ACC112 (cell line): ENCODE data around the gene PALLD.

Experiments
- H2AFZ ChIP-seq: fragments of 200-600 bp; sonication (generic); one replicate; pipeline ENCODE4 v1.6.0; 2017; ENCODE audit warnings: antibody characterized with exemption, low read length; ENCODE audit not compliant: unreplicated experiment
- H3K27ac ChIP-seq: fragments of 200-600 bp; sonication (generic); 2 replicates; pipeline ENCODE4 v1.5.1; 2014; ENCODE audit warnings: low read depth, mild to moderate bottlenecking, antibody characterized with exemption, low read length, moderate library complexity
- H3K27me3 ChIP-seq: fragments of 200-600 bp; sonication (generic); 2 replicates; pipeline ENCODE4 v1.6.1; 2014; ENCODE audit warnings: mild to moderate bottlenecking, antibody characterized with exemption, low read length, moderate library complexity, mixed read lengths; ENCODE audit not compliant: insufficient read depth
- H3K36me3 ChIP-seq: fragments of 200-600 bp; sonication (generic); 2 replicates; pipeline ENCODE4 v1.6.1; 2016; ENCODE audit warnings: mild to moderate bottlenecking, antibody characterized with exemption, low read length, moderate library complexity, mixed read lengths; ENCODE audit not compliant: insufficient read depth
- H3K4me1 ChIP-seq: fragments of 200-600 bp; sonication (generic); one replicate; pipeline ENCODE4 v1.6.1; 2016; ENCODE audit warnings: low read length, mixed read lengths; ENCODE audit not compliant: insufficient read depth, unreplicated experiment, control insufficient read depth
- H3K4me3 ChIP-seq: fragments of 200-600 bp; sonication (generic); 2 replicates; pipeline ENCODE4 v1.5.1; 2014; ENCODE audit warnings: mild to moderate bottlenecking, low read depth, low read length
- H3K79me2 ChIP-seq: fragments of 200-600 bp; sonication (generic); one replicate; pipeline ENCODE4 v1.6.0; 2016; ENCODE audit warnings: low read length; ENCODE audit not compliant: control insufficient read depth, unreplicated experiment, insufficient read depth

The PALLD gene

DNA sequence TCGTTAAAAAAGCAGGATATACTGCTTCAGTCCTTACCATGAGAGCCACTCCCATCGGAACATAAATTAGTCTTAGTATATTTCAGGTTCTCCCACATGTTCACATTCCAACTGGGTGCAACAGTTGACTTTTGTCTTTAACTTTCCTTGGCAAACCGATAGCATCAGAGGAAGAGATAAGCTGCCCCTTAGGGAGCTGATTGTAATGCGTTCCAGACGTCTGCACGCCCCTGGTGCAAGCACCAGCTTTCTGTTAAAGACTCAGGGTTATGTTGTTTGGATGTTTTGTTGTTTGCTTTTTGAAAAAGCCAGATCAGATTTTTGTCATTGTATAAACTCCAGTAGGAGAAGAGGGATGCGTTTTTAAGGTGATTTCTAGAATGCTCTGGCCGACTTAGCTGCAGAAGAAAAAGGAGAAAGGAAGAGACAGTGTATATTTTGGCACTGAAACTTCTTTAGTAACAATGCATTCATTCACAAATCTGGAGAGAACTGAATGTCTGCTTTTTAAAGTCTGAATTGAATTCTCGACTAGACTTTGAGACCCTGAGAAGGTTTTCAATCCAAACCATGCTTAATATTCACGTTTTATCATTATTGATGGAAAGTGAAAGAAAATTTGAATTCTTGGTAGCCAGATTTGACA lies 352.3 kb downstream of the PALLD start:
- H3K27ac ChIP-seq, result peak overlapping the region; percentile 76
- H2AFZ ChIP-seq, result peak overlapping the region; percentile 19
- no peaks in the 10 kb centered on the region for H3K36me3 ChIP-seq
- H3K4me3 ChIP-seq, result peak overlapping the region; percentile 51
- H3K27me3 ChIP-seq, result no peaks in the 10 kb centered on the region
- peaks cover 17% of the 10 kb centered on the region for H3K4me1 ChIP-seq
- H3K79me2 ChIP-seq, result peaks cover 42% of the 10 kb centered on the region

DNA sequence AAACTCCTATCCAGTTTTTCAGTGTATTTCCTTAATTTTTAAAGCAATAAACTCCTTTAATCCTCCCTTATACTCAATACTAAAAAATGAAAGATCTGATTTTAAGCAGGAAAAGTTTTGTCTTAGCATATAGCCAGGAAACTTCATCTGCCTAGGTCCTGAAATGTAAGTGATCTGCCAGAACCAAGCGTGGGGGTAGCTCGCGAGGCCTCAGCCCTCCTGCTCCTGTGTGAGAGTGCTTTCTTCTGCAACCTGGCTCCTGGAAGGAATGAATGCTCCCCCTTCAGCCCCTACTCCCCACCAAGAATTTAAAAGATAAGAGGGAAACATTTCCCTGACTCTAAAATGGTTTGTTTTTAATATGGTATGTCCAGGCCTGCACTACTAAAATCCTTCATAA lies 353.1 kb downstream of the PALLD start:
- H3K27me3 ChIP-seq, result no peaks in the 10 kb centered on the region
- H3K4me1 ChIP-seq, result peaks cover 17% of the 10 kb centered on the region
- H2AFZ ChIP-seq, result no peak overlapping the region
- no peaks in the 10 kb centered on the region for H3K36me3 ChIP-seq
- peak overlapping the region; percentile 46; the same call in 1 of the 2 replicates for H3K27ac ChIP-seq
- H3K4me3 ChIP-seq, result peak overlapping the region; percentile 51
- H3K79me2 ChIP-seq, result peaks cover 42% of the 10 kb centered on the region

DNA sequence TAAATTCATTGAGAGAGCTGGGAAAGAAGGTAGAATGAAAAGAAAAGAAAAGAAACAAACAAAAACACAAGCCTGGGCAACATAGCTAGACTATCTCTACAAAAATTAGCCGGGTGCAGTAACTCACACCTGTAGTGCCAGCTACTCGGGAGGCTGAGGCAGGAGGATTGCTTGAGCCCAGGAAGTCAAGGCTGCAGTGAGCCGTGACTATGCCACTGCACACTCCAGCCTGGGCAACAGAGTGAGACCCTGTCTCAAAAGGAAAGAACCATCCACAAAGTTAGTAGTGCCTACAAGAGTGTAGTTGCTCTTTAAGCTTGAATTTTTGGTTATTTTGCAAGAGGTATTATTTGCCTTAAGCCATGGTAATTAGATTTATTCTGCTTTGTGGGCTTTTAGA lies 355.5 kb downstream of the PALLD start:
- peaks cover 31% of the 10 kb centered on the region for H3K4me1 ChIP-seq
- peaks cover 32% of the 10 kb centered on the region for H3K79me2 ChIP-seq
- H3K27me3 ChIP-seq, result no peaks in the 10 kb centered on the region
- no peak overlapping the region for H3K4me3 ChIP-seq
- H3K36me3 ChIP-seq, result peaks cover 8% of the 10 kb centered on the region; the same call in 1 of the 2 replicates
- no peak overlapping the region for H3K27ac ChIP-seq
- H2AFZ ChIP-seq, result no peak overlapping the region

DNA sequence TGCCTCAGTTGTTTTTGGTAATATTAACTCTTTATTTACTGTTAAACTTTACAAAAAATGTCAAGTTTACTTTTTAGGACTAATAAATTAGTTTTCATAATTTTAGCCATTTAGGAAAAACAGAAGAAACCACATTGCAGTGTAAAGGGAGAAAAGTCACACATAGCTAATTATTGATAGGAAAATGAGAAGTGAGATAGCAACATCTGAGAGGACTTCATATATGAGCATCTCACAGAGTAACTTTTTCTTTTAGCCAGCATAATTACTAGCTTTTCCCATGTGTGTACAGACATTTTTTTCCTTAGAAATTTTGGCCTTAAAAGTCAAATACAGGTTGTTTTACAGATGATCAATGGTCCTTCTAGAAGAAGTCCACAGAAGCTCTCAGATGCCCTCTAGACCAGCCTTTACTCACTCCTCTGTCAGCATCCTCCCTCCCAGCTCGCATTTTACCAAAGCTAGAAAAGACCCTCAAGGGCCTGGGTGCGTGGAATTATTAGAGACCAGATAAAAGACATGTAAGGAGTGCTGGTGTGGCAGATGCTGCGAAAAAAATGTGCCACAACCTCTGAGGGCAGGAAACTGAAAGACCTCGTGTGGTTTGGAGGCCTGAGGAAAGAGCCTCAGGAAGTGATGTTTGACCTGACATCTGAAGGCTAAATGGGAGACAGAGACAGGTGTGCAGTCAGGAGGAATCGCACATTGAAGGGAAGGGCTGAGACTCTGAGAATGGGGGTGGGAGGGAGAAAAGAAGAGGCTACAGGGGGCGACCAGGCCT lies 356.3 kb downstream of the PALLD start:
- no peak overlapping the region for H3K27ac ChIP-seq
- H3K4me3 ChIP-seq, result no peak overlapping the region
- peaks cover 39% of the 10 kb centered on the region for H3K4me1 ChIP-seq
- no peaks in the 10 kb centered on the region for H3K27me3 ChIP-seq
- H3K79me2 ChIP-seq, result peaks cover 38% of the 10 kb centered on the region
- H3K36me3 ChIP-seq, result peaks cover 8% of the 10 kb centered on the region; the same call in 1 of the 2 replicates
- H2AFZ ChIP-seq, result no peak overlapping the region

DNA sequence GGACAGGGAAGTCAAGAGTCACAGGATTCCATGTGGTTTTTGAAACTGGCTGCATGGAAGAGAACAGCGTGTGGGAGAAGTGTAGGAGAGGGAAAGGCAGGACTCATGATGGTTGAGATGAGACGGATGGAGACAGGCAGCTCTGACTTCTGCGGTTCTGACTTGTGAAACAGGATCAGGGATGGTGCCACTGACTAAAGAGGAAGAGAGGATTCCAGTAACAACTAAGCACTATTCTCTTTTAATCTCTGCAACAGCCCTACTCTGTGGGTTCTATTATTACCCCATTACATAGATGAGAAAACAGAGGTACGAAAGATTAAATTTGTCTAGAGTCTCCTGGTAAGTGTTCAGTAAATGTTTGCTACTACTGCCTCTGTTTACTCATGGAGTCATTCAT lies 356.9 kb downstream of the PALLD start:
- Histone ChIP-seq H2AFZ (no peak overlapping the region), H3K4me1 (peaks cover 36% of the 10 kb centered on the region), H3K27me3 (no peaks in the 10 kb centered on the region), H3K27ac (no peak overlapping the region), H3K4me3 (no peak overlapping the region), H3K79me2 (peaks cover 36% of the 10 kb centered on the region), H3K36me3 (peaks cover 8% of the 10 kb centered on the region; the same call in 1 of the 2 replicates)

DNA sequence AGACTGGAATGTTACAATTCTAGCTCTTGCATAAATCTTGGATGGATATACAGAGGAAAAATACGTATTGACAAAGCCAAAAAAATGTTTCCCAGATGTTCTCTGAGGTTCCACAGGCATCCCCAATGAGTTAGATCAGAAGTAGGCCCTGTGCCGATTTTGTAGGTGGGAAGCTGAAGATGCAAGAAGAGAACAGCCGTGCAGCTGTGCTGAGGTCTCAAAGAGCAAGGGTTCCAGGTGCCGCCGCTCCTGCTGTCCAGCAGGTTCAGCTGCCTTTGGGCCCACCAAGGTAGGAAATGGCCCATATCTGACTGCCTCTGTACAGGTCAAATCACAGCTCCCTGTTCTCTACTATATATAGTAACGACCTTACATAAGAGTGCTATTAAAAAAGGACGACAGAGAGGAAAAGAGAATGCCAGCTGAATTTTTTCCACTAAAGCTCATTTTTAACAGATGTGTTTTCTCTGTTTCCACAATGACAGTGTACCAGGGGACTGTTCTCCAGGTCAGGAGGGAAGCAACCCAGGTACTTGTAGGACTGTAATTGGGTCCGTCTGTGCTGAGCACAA lies 357.6 kb downstream of the PALLD start:
- peaks cover 8% of the 10 kb centered on the region; the same call in 1 of the 2 replicates for H3K36me3 ChIP-seq
- H3K4me3 ChIP-seq, result no peak overlapping the region
- no peaks in the 10 kb centered on the region for H3K27me3 ChIP-seq
- no peak overlapping the region for H3K27ac ChIP-seq
- H2AFZ ChIP-seq, result no peak overlapping the region
- peaks cover 41% of the 10 kb centered on the region for H3K79me2 ChIP-seq
- peaks cover 34% of the 10 kb centered on the region for H3K4me1 ChIP-seq

DNA sequence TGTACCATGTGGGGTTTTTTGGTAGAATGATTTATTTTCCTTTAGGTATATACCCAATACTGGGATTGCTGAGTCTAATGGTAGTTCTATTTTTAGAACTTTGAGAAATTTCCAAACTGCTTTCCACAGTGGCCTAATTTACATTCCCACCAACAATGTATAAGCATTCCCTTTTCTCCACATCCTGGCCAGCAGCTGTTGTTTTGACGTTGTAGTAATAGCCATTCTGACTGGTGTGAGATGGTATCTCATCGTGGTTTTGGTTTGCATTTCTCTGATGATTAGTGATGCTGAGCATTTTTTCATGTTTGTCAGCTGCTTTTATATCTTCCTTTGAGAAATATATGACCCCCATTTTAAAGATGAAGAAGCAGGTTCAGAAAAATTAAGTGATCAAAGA lies 359.5 kb downstream of the PALLD start:
- peaks cover 45% of the 10 kb centered on the region for H3K79me2 ChIP-seq
- peaks cover 30% of the 10 kb centered on the region for H3K4me1 ChIP-seq
- peaks cover 8% of the 10 kb centered on the region; the same call in 1 of the 2 replicates for H3K36me3 ChIP-seq
- no peak overlapping the region for H3K4me3 ChIP-seq
- no peak overlapping the region for H2AFZ ChIP-seq
- peak overlapping the region; percentile 45 for H3K27ac ChIP-seq
- no peaks in the 10 kb centered on the region for H3K27me3 ChIP-seq

DNA sequence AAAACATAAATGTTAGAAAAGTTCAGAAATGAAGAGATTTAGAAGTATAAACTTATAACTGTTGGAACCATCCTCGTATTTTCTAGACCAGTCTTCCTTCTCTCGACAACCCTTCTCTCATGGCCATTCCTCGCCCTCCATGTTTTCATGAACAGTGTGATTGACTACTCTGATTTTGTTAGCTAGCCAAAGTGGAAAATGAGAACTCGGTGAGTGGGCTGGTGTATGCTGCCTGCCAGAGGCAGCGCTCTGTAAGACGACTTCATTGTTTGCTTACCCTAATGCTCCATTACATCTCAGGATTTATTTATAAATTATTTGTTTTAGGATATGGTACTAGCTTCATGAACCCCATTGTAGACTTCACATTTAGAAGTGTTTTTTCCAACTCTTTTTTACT lies 360.2 kb downstream of the PALLD start:
- no peak overlapping the region for H2AFZ ChIP-seq
- H3K27me3 ChIP-seq, result no peaks in the 10 kb centered on the region
- H3K4me3 ChIP-seq, result no peak overlapping the region
- peak overlapping the region; percentile 45; the same call in 1 of the 2 replicates for H3K27ac ChIP-seq
- H3K36me3 ChIP-seq, result peaks cover 8% of the 10 kb centered on the region; the same call in 1 of the 2 replicates
- peaks cover 45% of the 10 kb centered on the region for H3K79me2 ChIP-seq
- H3K4me1 ChIP-seq, result peaks cover 30% of the 10 kb centered on the region

DNA sequence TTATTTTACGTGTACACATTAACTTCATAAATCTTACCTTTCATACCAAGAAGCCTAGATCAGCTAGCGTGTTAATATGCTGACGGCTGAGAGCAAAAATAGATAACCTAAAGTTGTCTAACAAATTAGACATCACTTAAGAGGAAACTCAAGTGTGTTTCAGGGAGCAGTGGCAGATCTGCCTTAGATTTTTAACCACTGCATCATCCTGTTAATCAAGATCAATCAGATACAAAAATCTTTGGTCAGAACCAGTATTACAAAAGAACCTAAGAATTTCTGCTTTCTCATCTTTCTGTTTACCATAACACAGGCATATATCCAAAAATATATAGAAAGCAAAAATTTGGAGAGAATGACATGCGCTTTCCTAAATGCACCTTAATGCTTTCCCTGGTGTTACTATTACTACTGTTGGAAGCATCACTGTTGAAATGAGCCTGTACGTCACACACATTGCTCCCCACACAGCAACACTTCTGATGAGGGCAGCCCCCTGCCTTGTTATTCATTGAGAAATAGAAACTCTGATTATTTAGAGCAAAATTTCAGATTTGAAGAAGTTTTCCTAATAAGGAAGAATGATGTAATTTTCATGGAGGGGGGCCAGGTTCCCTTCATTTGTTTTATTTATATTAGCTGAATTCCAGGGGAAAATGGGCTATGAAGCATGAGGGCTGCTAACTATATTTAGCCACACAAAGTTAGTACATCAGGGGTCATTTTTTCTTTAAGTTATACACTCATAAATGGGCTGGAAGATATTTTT lies 360.9 kb downstream of the PALLD start:
- no peak overlapping the region for H2AFZ ChIP-seq
- H3K27ac ChIP-seq, result peak overlapping the region; percentile 45
- H3K4me3 ChIP-seq, result no peak overlapping the region
- H3K4me1 ChIP-seq, result peaks cover 30% of the 10 kb centered on the region
- peaks cover 45% of the 10 kb centered on the region for H3K79me2 ChIP-seq
- H3K36me3 ChIP-seq, result peaks cover 8% of the 10 kb centered on the region; the same call in 1 of the 2 replicates
- H3K27me3 ChIP-seq, result no peaks in the 10 kb centered on the region

DNA sequence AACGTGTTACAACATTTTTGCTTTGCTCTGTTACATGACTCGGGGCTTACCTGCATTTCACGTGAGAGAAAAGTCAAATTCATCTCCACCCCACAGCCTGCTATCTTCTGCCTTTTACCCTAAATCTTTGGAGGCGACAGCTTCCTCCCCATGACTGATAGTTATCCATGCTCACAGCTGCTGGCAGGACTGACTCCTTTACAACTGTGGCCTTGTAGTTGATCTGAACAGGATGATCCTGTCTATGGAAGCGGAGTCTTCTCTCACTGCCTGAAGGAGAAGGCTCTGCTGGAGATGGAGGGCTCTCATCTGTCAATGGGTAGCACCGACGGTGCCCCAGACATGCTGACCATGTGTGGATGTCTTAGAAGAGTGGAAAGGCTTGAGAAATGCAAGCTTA lies 362.2 kb downstream of the PALLD start:
- H3K27ac ChIP-seq, result no peak overlapping the region
- H3K36me3 ChIP-seq, result peaks cover 8% of the 10 kb centered on the region; the same call in 1 of the 2 replicates

More for the DNA sequence above, 362.2 kb downstream of the PALLD start:
- peaks cover 41% of the 10 kb centered on the region for H3K79me2 ChIP-seq
- H3K27me3 ChIP-seq, result no peaks in the 10 kb centered on the region
- H3K4me1 ChIP-seq, result peaks cover 30% of the 10 kb centered on the region
- H2AFZ ChIP-seq, result no peak overlapping the region
- no peak overlapping the region for H3K4me3 ChIP-seq
